ENCODE results near the gene QKI. TPM values are rescaled to one million over a fixed set of nuclear protein-coding genes. Genes with fewer than 3 reads are reported as not detected.
"Not testable (repeated sequence)": the region's sequence is repeated elsewhere in the genome, so short reads cannot be mapped to it uniquely, and the experiment has no call there.

QKI gene
- total and polyA plus RNA-seq, 10 of the 15 experiments (the other 5 are each of a cell fraction or from before 2014, with no cell fraction given): 4.7 to 72.5 (median 38.9) TPM

GRCh38 chr6:163381118-163381756 is 33.3 kb upstream of the QKI start:
- Histone ChIP-seq H3K4me1 (ENCODE audit: control insufficient read depth, insufficient read depth, low read length) (no peaks in the 10 kb centered on the region), H3K4me3 (no peak overlapping the region), H3K27me3 (replicated peaks in 1 of 2; ENCODE audit: control insufficient read depth in 2 of 2, insufficient read depth in 2 of 2, low read length in 1 of 2) (no peaks in the 10 kb centered on the region; a peak in 1 of 4 replicates), H4K20me1 (ENCODE audit: control insufficient read depth, insufficient read depth) (no peaks in the 10 kb centered on the region), H2AFZ (ENCODE audit: control insufficient read depth, low read depth, low read length) (no peak overlapping the region), H3K36me3 (ENCODE audit: control insufficient read depth in 2 of 2, insufficient read depth in 2 of 2, low read length in 1 of 2) (no peaks in the 10 kb centered on the region), H3K27ac (ENCODE audit: control insufficient read depth, insufficient read depth) (no peak overlapping the region), H3K4me2 (ENCODE audit: control insufficient read depth, insufficient read depth) (no peak overlapping the region), H3K9ac (ENCODE audit: control insufficient read depth, insufficient read depth, low read length) (no peak overlapping the region), H3K79me2 (ENCODE audit: control insufficient read depth, insufficient read depth, low read length) (no peaks in the 10 kb centered on the region), H3K9me3 (replicated peaks; ENCODE audit: control insufficient read depth, insufficient read depth, low read length) (peaks cover 2% of the 10 kb centered on the region; the same call in 1 of the 3 replicates)
- ATAC-seq (no peak), DNase-seq (ENCODE audit: low read depth, low spot score) (no peak), FAIRE-seq (no peak)
- in situ Hi-C loops (cut with MboI): no loop called here
- intact Hi-C loops (cut with micrococcal nuclease; ENCODE audit: unreplicated experiment): no loop called here
- 34% methylated on average over 8 of the region's 8 CpGs for WGBS (ENCODE audit: insufficient coverage, insufficient replicate concordance, low lambda C conversion rate, missing lambda C conversion rate)
- no TSS peak for BruUV-seq (replicated peaks)
- ChIA-PET POLR2A (no interaction called here), RAD21 (ENCODE audit: unreplicated experiment) (no interaction called here), SMC1A (ENCODE audit: uncharacterized antibody, unreplicated experiment) (no interaction called here), CTCF (interaction anchor here (0.6 to 1.4 kb wide), 2 partner anchors 11 to 1422 kb away, joined by 3 read pairs; no protein-coding TSS in a partner anchor)
- no peak for TF ChIP-seq ZNF24 (IDR thresholded peaks at IDR 0.05)
- no peak for TF ChIP-seq NR2C1 (IDR thresholded peaks at IDR 0.05)
- no peak for TF ChIP-seq ZSCAN29 (IDR thresholded peaks at IDR 0.05)
- no peak for TF ChIP-seq NFIC (IDR thresholded peaks at IDR 0.05; ENCODE audit: low read depth, low read length)
- no peak for TF ChIP-seq MYC (IDR thresholded peaks at IDR 0.05; ENCODE audit: insufficient read depth, insufficient read length, insufficient replicate concordance, low read length, severe bottlenecking)
- TF ChIP-seq, protein P1, sequence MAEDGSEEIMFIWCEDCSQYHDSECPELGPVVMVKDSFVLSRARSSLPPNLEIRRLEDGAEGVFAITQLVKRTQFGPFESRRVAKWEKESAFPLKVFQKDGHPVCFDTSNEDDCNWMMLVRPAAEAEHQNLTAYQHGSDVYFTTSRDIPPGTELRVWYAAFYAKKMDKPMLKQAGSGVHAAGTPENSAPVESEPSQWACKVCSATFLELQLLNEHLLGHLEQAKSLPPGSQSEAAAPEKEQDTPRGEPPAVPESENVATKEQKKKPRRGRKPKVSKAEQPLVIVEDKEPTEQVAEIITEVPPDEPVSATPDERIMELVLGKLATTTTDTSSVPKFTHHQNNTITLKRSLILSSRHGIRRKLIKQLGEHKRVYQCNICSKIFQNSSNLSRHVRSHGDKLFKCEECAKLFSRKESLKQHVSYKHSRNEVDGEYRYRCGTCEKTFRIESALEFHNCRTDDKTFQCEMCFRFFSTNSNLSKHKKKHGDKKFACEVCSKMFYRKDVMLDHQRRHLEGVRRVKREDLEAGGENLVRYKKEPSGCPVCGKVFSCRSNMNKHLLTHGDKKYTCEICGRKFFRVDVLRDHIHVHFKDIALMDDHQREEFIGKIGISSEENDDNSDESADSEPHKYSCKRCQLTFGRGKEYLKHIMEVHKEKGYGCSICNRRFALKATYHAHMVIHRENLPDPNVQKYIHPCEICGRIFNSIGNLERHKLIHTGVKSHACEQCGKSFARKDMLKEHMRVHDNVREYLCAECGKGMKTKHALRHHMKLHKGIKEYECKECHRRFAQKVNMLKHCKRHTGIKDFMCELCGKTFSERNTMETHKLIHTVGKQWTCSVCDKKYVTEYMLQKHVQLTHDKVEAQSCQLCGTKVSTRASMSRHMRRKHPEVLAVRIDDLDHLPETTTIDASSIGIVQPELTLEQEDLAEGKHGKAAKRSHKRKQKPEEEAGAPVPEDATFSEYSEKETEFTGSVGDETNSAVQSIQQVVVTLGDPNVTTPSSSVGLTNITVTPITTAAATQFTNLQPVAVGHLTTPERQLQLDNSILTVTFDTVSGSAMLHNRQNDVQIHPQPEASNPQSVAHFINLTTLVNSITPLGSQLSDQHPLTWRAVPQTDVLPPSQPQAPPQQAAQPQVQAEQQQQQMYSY (CRISPR knock-in tag; IDR thresholded peaks at IDR 0.05): no peak
- no peak for TF ChIP-seq CHD2 (IDR thresholded peaks at IDR 0.05; ENCODE audit: borderline replicate concordance, low read depth, low read length)
- no peak for TF ChIP-seq ESRRA (IDR thresholded peaks at IDR 0.05; ENCODE audit: low read length)
- no peak for TF ChIP-seq KDM1A (IDR thresholded peaks at IDR 0.05; ENCODE audit: borderline replicate concordance)
- TF ChIP-seq, protein P2, sequence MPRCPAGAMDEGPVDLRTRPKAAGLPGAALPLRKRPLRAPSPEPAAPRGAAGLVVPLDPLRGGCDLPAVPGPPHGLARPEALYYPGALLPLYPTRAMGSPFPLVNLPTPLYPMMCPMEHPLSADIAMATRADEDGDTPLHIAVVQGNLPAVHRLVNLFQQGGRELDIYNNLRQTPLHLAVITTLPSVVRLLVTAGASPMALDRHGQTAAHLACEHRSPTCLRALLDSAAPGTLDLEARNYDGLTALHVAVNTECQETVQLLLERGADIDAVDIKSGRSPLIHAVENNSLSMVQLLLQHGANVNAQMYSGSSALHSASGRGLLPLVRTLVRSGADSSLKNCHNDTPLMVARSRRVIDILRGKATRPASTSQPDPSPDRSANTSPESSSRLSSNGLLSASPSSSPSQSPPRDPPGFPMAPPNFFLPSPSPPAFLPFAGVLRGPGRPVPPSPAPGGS (IDR thresholded peaks at IDR 0.05; ENCODE audit: borderline replicate concordance, insufficient read depth, low read depth, low read length, poor library complexity, severe bottlenecking): no peak

DNA sequence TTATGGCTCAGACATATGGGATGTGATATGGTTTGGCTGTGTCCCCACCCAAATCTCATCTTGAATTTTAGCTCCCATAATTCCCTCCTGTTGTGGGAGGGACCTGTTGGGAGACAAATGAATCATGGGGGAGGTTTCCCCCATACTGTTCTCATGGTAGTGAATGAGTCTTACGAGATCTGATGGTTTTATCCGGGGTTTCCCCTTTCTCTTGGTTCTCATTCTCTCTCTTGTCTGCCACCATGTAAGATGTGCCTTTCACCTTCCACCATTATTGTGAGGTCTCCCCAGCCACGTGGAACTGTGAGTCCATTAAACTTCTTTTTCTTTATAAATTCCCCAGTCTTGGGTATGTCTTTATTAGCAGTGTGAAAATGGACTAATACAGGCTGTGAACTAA is 31.1 kb upstream of the QKI start:
- RAD21 ChIA-PET (ENCODE audit: unreplicated experiment); CTCF ChIA-PET; H3K4me3 ChIP-seq; DNase-seq (ENCODE audit: low read depth, low spot score); POLR2A ChIA-PET; H3K9ac ChIP-seq (ENCODE audit: control insufficient read depth, insufficient read depth, low read length); intact Hi-C loops (cut with micrococcal nuclease; ENCODE audit: unreplicated experiment); H3K36me3 ChIP-seq (ENCODE audit: control insufficient read depth in 2 of 2, insufficient read depth in 2 of 2, low read length in 1 of 2); SMC1A ChIA-PET (ENCODE audit: uncharacterized antibody, unreplicated experiment); H3K4me1 ChIP-seq (ENCODE audit: control insufficient read depth, insufficient read depth, low read length); H3K9me3 ChIP-seq (replicated peaks; ENCODE audit: control insufficient read depth, insufficient read depth, low read length); BruUV-seq (replicated peaks); in situ Hi-C loops (cut with MboI); H2AFZ ChIP-seq (ENCODE audit: control insufficient read depth, low read depth, low read length); H3K27ac ChIP-seq (ENCODE audit: control insufficient read depth, insufficient read depth); H3K4me2 ChIP-seq (ENCODE audit: control insufficient read depth, insufficient read depth); H3K79me2 ChIP-seq (ENCODE audit: control insufficient read depth, insufficient read depth, low read length); H3K27me3 ChIP-seq (replicated peaks in 1 of 2; ENCODE audit: control insufficient read depth in 2 of 2, insufficient read depth in 2 of 2, low read length in 1 of 2); FAIRE-seq; ATAC-seq; H4K20me1 ChIP-seq (ENCODE audit: control insufficient read depth, insufficient read depth): not testable (repeated sequence)
- WGBS (ENCODE audit: insufficient coverage, insufficient replicate concordance, low lambda C conversion rate, missing lambda C conversion rate): 33% methylated on average over 3 of the region's 3 CpGs
